OCI-M1 (cell line): ENCODE measurements around the gene ZNF57.
"Not testable (repeated sequence)": the region's sequence is repeated elsewhere in the genome, so short reads cannot be mapped to it uniquely, and the experiment has no call there.

Experiments
- DNase-seq: peaks from one replicate; lab custom pipeline; 2025; lab: John Stamatoyannopoulos, UW

Gene ZNF57

DNA sequence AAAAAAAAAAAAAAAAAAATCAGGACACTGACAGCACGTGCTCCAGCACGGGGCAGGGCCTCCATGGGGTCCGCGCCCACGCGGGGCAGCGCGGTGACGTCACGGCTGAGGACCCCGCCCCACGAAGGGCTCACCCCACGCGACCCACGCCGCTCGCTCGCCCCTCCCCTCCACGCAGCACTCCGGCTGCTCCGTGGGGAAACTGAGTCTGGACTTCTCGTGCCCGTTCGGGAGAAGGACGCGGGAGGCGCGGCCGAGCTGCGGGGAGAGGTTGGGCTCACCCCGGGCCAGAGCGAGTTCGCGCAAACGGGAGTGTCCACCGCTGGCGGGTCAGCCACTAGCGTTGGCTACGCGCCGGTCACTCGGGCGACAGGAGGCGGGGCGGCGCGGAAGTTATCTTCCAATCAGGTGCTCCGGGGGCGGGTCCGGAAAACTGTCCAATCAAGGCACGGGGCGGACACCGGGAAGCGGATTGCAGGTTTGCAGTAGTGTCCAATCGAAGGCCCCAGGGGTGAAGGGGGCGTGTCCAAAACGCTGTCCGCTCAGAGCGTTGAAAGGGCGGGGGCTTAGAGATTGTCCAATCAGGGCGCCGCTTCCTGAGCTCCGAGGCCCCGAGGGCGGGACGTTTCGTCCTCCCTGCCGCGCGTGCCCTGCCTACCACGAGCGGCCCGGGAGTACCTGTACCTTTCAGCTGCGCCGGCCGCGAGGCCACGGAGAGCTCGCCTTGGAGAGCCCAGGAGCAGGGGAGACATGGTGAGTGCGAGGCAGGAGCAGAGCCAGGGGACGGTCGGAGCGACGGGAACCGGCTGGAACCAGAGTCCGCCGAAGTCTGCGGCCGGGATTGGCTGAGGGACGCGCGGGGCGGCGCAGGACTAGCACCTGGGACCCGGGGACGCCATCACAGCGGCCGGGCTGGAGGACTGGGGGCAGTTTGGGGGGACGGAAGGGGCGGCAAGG is at the start of gene ZNF57:
TSS of gene ZNF57 (plus strand) at position 633 of the 957 bp plus-strand sequence. CDS start at position 751, 118 bp downstream.
- DNase-seq = peak; percentile 98

DNA sequence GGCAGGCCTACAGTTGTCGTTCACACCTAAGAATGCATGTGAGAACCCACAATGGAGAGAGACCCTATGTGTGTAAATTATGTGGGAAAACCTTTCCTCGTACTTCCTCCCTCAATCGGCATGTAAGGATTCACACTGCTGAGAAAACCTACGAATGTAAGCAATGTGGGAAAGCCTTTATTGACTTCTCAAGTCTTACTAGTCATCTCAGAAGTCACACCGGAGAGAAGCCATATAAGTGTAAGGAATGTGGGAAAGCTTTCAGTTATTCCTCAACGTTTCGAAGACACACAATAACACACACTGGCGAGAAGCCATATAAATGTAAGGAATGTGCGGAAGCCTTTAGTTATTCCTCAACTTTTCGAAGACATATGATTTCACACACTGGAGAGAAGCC is 48.1 kb upstream of the ZNF57 start:
- no peak for DNase-seq

DNA sequence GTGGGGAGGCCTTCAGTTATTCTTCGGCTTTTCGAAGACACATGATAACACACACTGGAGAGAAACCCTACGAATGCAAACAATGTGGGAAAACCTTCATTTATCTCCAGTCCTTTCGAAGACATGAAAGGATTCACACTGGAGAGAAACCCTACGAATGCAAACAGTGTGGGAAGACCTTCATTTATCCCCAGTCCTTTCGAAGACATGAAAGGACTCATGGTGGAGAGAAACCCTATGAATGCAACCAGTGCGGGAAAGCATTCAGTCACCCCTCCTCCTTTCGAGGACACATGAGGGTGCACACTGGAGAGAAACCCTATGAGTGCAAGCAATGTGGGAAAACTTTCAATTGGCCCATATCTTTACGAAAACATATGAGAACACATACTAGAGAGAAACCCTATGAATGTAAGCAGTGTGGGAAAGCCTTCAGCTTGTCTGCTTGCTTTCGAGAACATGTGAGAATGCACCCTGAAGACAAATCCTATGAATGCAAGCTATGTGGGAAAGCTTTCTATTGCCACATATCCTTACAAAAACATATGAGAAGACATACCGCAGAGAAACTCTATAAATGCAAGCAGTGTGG is 47.6 kb upstream of the ZNF57 start:
- no peak for DNase-seq

DNA sequence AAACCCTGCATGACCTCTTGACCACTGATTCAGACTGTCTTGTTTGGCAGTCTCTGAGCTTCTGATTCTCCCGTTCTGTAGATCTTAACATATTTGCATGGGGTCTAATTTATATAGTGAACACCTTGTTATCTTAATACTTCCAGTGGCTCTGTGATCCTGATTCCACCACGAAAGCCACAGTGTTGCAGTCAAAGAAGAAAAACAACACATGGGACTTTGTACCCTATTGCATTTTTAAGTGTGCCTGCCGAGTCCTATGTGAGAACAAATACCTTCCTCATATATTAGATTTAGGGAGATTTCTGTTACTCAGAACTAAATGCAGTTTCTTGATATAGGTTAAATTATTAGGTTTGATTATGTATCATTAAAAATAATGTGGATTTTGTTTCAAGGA is 45.9 kb upstream of the ZNF57 start:
- no peak for DNase-seq

DNA sequence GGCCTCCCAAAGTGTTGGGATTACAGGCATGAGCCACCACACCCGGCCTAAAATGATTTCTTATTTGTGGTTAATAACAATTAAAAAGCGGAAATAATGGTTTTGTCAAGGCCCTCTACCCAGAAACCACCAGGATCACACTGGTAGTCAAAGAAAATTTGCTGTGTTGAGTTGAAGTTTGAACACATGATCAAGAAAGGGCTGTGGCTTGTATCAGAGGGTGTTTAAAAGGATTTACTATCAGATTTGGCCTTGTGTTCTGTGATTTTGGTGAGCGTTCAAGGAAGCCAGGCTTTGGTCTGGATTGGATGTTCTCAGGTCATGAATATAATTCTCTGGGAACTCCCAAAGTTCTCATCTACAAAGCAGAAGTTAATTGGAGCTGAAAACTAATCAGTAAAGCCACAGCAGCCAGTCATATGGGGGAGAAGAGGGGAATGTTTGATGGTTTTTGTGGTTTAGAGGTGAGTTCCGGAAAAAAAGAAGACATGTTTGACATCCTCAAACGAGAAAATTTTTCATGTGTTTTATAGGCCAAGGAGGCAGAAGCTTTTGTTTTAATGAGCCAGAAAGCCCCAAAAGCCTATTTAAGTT is 44.2 kb upstream of the ZNF57 start:
- peak; percentile 9 for DNase-seq

DNA sequence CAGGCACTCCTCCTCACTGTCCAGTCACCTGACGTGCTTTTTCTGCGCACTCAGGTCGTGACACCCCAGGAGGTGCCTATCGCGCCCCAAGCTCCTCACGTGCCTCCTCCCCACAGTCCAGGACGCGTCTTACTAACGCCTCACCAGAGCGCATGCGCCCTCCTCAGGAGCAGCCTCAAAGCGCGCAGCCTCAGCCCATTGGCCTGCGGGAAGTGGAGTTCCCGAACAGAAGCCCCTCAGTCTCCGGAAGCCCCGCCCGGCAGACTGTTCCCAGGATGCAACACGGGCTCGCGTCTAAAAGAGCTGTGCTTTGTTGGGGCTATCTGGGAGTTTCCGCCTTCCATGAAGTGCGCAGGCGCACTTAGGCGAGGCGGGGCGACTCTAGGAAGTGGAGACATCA is 41.9 kb upstream of the ZNF57 start:
- DNase-seq = no peak

DNA sequence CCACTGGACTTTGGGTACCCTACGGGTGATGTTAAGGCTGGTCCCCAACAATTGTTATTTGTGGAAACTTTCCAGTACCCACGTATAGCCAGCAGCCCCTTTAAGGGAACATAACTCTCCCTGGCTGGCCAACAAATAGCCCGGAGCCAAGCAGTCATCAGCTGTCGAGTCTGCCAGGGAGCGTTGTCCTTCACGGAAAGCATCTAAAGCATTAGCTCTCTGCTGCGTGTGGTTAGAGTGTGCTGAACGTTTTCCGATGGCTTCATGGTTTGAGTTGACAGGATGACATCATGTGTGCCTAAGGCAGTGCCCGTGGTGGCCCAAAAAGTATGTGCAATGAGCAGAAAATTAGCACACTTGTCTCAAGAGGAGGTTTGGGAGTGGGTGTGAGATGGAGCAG is 36.9 kb upstream of the ZNF57 start:
- no peak for DNase-seq

DNA sequence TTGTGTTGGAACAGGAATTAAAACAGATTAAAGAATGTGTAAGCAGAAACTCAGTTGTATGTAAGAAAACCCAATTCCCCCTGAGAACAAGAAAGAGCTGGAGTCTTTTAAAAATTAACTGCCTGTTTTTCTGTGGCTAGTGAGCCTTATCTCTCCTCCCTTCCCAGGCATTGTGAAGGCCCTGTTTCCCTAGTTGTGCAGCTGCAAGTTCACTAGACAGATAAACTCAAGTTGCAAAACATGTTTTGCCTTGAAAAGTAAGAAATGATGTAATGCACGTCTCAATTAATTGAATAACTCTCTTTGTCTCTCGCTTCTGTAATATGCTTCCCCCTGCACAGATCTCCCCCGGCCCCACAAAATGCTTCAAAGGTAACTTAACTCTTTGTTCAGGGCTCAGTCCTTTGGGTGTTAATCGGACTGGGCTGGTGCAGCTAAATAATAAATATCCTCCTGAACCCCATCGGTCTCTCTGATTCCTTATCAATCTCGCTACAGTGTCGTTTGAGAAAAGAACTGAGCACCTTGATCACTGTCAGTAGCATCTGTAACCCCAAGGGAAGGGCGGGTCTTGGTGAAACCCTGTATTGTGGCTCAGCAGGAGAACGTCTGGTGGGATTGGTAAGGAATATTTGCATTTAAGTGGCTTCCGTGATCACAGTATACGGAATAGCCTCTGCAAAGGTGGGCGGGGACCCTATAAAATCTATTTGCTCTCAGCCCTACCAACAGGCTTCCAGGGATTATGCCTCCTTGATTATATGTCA is 35.2 kb upstream of the ZNF57 start:
- peak; percentile 83 for DNase-seq

DNA sequence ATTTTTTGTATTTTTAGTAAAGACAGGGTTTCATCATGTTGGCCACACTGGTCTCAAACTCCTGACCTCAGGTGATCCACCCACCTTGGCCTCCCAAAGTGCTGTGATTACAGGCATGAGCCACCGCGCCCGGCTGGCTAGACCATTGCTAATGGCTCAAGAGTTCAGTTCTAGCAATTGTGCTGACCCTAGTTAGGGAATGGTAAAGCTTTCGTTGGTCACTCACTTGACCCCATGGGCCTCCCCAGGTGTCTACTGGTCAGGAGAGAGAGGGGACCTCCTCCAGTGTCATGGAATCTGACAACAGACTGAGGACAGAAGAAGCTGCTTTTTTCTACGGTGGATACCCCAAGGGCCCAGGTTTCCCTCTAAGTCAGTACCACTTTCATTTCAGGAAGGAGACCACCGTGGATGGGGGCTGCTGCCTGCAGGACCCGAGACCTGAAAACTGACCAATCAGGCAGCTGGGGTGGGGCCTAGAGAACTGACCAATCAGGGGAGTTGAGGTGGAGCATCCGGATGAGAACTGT is 34.2 kb upstream of the ZNF57 start:
- no peak for DNase-seq

DNA sequence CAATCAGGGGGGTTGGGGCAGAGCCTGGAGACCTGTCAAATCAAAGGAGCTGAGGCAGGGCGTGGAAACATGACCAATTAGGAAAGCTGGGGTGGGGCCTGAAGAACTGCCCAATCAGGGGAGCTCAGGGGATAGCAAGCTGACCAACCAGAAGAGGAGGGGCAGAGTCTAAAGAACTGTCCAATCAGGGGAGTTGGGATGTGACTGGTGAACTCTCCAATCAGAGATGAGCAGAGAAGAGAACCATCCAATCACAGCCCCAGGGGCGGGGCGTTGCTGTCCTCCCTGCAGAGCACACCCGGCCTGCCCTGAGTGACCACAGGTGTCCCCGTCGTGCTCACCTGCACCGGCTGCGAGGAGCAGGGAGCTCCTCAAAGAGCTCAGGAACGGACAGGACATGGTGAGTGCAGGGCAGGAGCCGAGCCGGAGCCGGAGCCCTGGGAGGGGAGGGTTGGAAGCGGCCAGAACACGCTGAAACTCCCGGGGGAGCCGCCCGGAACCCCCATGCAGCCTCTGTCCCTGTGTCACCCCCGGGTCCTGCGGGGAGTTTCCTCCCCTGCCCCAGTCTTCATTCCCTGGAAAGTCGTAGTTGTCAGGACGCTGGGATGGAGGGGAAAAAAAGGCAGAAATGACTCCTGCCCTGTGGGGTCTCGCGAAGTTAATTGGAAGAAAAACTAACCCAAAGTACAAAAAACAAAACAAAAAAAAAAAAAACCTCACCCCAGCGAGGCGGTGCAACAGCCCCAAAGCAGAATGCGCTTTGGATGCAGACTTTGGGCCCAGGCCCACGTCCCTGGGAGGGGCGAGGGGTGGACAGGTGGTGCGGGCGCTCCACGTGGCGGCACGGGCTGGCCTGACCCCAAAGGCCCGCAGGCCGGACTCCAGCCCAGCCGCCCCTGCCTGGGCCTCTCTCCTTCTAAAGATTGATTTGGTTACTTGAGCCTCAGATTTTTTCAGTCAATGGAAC is 33.4 kb upstream of the ZNF57 start, which contains the start of gene ZNF556:
TSS of gene ZNF556 (plus strand) at position 311 of the 967 bp plus-strand sequence. CDS start at position 398, 87 bp downstream.
- DNase-seq = peak; percentile 23

DNA sequence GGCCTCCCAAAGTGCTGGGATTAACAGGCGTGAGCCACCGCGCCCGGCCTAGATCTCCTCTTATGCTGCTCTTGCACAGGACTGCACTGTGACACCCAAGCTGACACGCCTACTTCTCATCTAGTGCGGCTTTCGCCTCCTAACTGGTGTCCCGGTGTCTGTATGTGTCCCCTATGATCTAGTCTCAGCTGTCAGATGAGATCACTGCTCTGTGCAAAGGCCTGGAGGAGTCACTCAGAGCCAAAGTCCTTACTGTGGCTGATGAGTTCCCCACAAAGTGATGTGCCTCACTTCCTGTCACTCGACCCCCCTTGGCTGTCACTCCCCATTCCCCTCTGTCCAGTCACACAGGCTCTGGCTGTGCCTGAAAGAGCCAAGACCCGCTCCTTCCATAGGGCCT is 31.1 kb upstream of the ZNF57 start:
- no peak for DNase-seq

DNA sequence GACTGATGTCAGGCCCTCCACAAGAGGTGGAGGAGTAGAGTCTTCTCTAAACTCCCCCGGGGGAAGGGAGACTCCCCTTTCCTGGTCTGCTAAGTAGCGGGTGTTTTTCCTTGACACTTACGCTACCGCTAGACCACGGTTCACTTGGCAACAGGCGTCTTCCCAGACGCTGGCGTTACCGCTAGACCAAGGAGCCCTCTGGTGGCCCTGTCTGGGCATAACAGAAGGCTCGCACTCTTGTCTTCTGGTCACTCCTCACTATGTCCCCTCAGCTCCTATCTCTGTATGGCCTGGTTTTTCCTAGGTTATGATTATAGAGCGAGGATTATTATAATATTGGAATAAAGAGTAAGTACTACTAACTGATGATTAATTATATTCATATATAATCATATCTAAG is 28.6 kb upstream of the ZNF57 start:
- DNase-seq = peak; percentile 48

DNA sequence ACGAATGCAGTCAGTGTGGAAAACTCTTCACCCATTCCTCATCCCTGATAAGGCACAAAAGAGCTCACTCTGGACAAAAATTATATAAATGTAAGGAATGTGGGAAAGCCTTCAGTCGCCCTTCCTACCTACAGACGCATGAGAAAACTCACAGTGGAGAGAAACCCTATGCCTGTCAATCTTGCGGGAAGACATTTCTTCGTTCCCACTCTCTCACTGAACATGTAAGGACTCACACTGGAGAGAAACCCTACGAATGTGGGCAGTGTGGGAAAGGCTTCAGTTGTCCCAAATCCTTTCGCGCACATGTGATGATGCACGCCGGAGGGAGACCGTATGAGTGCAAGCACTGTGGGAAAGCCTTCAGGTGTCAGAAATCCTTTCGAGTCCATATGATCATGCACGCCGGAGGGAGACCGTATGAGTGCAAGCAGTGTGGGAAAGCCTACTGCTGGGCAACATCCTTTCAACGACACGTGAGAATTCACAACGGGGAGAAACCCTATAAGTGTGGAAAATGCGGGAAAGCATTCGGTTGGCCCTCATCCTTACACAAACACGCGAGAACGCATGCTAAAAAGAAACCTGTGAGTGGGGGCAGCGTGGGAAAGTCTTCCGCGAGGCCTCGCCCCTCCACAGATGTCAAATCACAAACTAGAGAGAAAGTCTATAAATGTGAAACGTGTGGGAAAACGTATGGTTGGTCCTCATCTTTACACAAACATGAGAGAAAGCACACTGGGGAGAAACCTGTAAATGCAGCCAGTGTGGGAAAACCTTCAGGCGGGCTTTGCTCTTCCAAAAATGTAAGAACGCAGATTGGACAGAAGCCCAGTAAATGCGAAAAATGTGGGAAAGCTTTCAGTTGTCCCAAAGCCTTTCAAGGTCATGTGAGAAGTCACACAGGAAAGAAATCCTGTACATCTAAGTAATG is 23.1 kb upstream of the ZNF57 start:
- DNase-seq = no peak

DNA sequence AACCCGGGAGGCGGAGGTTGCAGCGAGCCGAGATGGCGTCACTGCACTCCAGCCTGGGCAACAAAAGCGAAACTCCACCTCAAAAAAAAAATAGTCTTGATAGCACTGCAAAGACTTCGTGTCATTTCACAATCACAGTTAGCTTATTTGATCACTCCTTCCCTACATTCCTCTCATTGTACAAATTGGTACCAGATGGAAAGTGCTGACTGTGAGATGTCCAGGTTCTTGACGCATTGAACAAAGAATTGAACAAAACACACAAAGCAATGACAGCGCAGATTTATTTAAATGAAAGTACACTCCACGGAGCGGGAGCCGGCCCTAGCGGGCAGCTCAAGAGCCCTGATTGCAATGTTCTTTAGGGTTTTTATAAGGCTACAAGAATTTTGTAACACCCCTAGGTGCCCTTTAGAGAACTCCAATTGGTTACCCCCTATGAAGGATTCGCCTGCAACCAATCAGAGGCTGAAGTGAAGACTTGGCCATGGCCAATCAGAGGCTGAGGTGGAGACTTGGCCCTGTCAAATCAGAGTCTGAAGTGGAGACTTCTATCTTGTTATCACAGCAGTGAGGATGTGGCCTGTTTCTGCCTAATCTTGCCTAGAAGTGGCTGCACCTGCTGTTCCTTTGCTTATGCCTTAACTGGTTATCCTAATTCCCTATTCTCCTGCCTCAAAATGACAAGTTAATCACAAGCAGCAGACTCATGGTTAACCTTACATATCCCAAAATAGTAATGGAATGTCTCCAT is 16.9 kb upstream of the ZNF57 start:
- DNase-seq = peak; percentile 13

DNA sequence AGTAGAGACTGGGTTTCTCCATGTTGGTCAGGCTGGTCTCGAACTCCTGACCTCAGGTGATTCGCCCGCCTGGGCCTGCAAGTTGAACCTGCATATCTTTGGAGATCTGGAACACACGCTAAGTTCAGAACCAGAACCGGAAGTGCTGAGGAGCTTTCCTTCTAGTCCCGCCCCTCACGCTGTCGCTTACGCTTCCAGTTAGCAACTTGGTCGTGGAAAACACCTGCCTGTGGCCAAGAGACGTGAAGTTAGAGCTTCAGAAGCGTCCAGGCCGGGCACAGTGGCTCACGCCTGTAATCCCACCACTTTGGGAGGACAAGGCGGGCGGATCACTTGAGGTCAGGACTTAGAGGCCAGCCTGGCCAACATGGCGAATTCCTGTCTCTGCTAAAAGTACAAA is 15.0 kb upstream of the ZNF57 start:
- no peak for DNase-seq

DNA sequence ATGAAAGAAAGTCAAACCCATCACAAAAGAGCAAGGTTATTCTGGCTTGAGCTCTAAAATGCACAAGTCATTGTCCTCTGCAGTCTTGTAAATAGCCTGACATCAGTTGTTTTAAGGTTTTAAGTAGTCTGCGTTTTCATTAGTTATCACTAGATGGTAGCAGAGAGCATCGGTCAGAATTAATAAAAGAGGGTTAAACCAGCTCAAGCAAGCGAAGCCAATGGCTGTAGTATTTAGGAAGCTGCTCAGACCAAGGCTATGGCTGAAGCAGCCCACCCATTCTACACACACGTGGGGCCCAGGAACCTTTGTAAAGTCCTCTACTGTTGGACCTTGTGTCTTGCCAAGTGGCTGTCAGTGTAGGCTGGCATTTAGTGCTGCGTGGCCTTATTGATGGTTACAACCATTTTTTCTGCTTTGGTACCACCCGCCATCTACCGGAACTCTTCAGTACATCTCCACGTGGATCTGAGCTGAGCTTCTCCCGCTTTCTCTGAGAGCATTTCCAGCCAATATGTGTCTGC is 13.3 kb upstream of the ZNF57 start:
- DNase-seq = peak; percentile 74

DNA sequence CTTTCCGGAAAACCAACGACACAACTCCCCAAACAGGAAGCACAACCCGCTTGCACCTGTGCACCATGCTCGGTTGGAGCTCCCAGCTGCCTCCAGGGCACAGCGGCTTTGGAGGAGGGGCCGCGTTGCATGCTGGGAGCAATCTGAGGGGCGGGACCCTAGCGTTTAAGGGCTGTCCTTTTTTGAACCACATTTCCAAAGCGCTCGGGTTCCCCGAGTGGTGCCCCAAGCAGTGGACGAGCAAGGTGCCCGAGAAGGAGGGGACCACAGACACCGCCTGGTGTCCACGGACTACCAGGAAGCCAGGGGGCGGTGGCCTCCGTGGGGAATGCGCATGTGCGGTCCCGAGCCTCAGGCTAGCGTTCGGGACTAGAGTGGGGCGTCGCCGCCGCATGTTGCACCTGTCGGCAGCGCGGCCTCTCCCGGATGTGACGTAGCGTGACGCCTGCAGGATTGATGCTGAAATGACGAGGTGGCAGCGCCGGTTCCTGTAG is 11.9 kb upstream of the ZNF57 start:
- DNase-seq = no peak

DNA sequence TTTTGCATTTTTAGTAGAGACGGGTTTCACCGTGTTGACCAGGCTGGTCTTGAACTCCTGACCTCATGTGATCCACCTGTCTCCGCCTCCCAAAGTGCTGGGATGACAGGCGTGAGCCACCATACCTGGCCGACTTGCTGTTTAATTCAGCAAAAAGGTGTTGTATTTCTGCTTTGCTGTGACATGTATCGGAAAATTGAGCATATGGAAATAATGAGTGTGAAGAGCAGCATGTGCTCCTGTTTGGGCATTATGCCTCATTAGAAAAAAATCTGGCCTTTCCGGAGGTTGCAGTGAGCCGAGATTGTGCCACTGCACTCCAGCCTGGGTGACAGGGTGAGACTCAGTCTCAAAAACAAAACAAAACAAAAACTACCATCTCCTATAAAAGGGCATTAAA is 10.2 kb upstream of the ZNF57 start:
- not testable (repeated sequence) for DNase-seq
